ENCODE results near the gene KDM4C.

Gene KDM4C

GRCh38 chr9:6996061-6996854 lies 238.5 kb downstream of the KDM4C start:
- H2AK5ac ChIP-seq (ENCODE audit: low read length) = no peak overlapping the region
- no peak overlapping the region for H3K4me2 ChIP-seq (ENCODE audit: low read length)
- H2BK15ac ChIP-seq (replicated peaks; ENCODE audit: low read depth) = no peak overlapping the region
- no peaks in the 10 kb centered on the region for H3K36me3 ChIP-seq (ENCODE audit: control insufficient read depth, insufficient read depth, low read length)
- no peaks in the 10 kb centered on the region for H3K79me2 ChIP-seq (ENCODE audit: control insufficient read depth, insufficient read depth, low read length)
- no peak overlapping the region for H4K8ac ChIP-seq (ENCODE audit: low read depth, low read length)
- no peak for DNase-seq
- H2BK5ac ChIP-seq (ENCODE audit: low read length) = no peak overlapping the region
- H4K5ac ChIP-seq (ENCODE audit: low read length) = no peak overlapping the region
- no peak overlapping the region for H3K9ac ChIP-seq (ENCODE audit: low read length)
- no peak overlapping the region for H3K23ac ChIP-seq (ENCODE audit: low read length)
- no peaks in the 10 kb centered on the region for H3K4me1 ChIP-seq (ENCODE audit: control insufficient read depth, low read depth, low read length)
- no peaks in the 10 kb centered on the region for H3K79me1 ChIP-seq (ENCODE audit: low read length)
- no peak overlapping the region for H3K27ac ChIP-seq (ENCODE audit: low read depth, low read length)
- H2BK120ac ChIP-seq (ENCODE audit: low read depth, low read length) = no peak overlapping the region
- no peaks in the 10 kb centered on the region for H3K27me3 ChIP-seq (ENCODE audit: insufficient read depth, low read length, poor library complexity)
- H3K56ac ChIP-seq (ENCODE audit: low read length) = no peak overlapping the region
- H3K18ac ChIP-seq (ENCODE audit: low read length) = no peak overlapping the region
- WGBS (ENCODE audit: extremely low coverage, insufficient coverage, low lambda C conversion rate) = no CpG with 5 or more reads among the region's 7 CpGs
- H3K4me3 ChIP-seq (ENCODE audit: low read length) = no peak overlapping the region
- no peak overlapping the region for H3K4ac ChIP-seq (ENCODE audit: low read depth, low read length)

- no peaks in the 10 kb centered on the region for H3K36me3 ChIP-seq (ENCODE audit: control insufficient read depth, insufficient read depth, low read length)
- DNase-seq = no peak
- no CpG with 5 or more reads among the region's 1 CpG for WGBS (ENCODE audit: extremely low coverage, insufficient coverage, low lambda C conversion rate)
- H3K79me1 ChIP-seq (ENCODE audit: low read length) = no peaks in the 10 kb centered on the region
- no peak overlapping the region for H4K5ac ChIP-seq (ENCODE audit: low read length)
- H2BK15ac ChIP-seq (replicated peaks; ENCODE audit: low read depth) = no peak overlapping the region
- H2BK120ac ChIP-seq (ENCODE audit: low read depth, low read length) = no peak overlapping the region
- H3K4me3 ChIP-seq (ENCODE audit: low read length) = no peak overlapping the region
- H4K8ac ChIP-seq (ENCODE audit: low read depth, low read length) = no peak overlapping the region
- no peaks in the 10 kb centered on the region for H3K79me2 ChIP-seq (ENCODE audit: control insufficient read depth, insufficient read depth, low read length)
- no peak overlapping the region for H3K9ac ChIP-seq (ENCODE audit: low read length)
- H3K4me1 ChIP-seq (ENCODE audit: control insufficient read depth, low read depth, low read length) = no peaks in the 10 kb centered on the region
- no peak overlapping the region for H2AK5ac ChIP-seq (ENCODE audit: low read length)
- no peak overlapping the region for H3K4ac ChIP-seq (ENCODE audit: low read depth, low read length)
- H3K27me3 ChIP-seq (ENCODE audit: insufficient read depth, low read length, poor library complexity) = no peaks in the 10 kb centered on the region
- no peak overlapping the region for H3K4me2 ChIP-seq (ENCODE audit: low read length)
- H3K23ac ChIP-seq (ENCODE audit: low read length) = no peak overlapping the region
- H3K27ac ChIP-seq (ENCODE audit: low read depth, low read length) = no peak overlapping the region
- no peak overlapping the region for H3K56ac ChIP-seq (ENCODE audit: low read length)
- no peak overlapping the region for H2BK5ac ChIP-seq (ENCODE audit: low read length)
- H3K18ac ChIP-seq (ENCODE audit: low read length) = no peak overlapping the region
These were observed 239.6 kb downstream of the KDM4C start for GRCh38 chr9:6997330-6997729.

- Histone ChIP-seq H3K56ac (ENCODE audit: low read length) (no peak overlapping the region), H3K79me2 (ENCODE audit: control insufficient read depth, insufficient read depth, low read length) (no peaks in the 10 kb centered on the region), H4K8ac (ENCODE audit: low read depth, low read length) (no peak overlapping the region), H3K4me3 (ENCODE audit: low read length) (no peak overlapping the region), H3K27ac (ENCODE audit: low read depth, low read length) (no peak overlapping the region), H2AK5ac (ENCODE audit: low read length) (no peak overlapping the region), H2BK15ac (replicated peaks; ENCODE audit: low read depth) (no peak overlapping the region), H3K9ac (ENCODE audit: low read length) (no peak overlapping the region), H3K23ac (ENCODE audit: low read length) (no peak overlapping the region), H4K5ac (ENCODE audit: low read length) (no peak overlapping the region), H3K4me1 (ENCODE audit: control insufficient read depth, low read depth, low read length) (no peaks in the 10 kb centered on the region), H3K36me3 (ENCODE audit: control insufficient read depth, insufficient read depth, low read length) (no peaks in the 10 kb centered on the region), H3K79me1 (ENCODE audit: low read length) (no peaks in the 10 kb centered on the region), H3K27me3 (ENCODE audit: insufficient read depth, low read length, poor library complexity) (no peaks in the 10 kb centered on the region), H3K4ac (ENCODE audit: low read depth, low read length) (no peak overlapping the region), H2BK5ac (ENCODE audit: low read length) (no peak overlapping the region), H3K4me2 (ENCODE audit: low read length) (no peak overlapping the region), H2BK120ac (ENCODE audit: low read depth, low read length) (no peak overlapping the region), H3K18ac (ENCODE audit: low read length) (no peak overlapping the region)
- no CpG with 5 or more reads among the region's 2 CpGs for WGBS (ENCODE audit: extremely low coverage, insufficient coverage, low lambda C conversion rate)
- no peak for DNase-seq
These were observed 242.0 kb downstream of the KDM4C start for GRCh38 chr9:6999794-7000193.

- no peak overlapping the region for H3K27ac ChIP-seq (ENCODE audit: low read depth, low read length)
- no CpG with 5 or more reads among the region's 1 CpG for WGBS (ENCODE audit: extremely low coverage, insufficient coverage, low lambda C conversion rate)
- DNase-seq = no peak
These were observed 243.8 kb downstream of the KDM4C start for GRCh38 chr9:7001571-7001970.

GRCh38 chr9:7003861-7004260 lies 246.1 kb downstream of the KDM4C start:
- H3K36me3 ChIP-seq (ENCODE audit: control insufficient read depth, insufficient read depth, low read length) = no peaks in the 10 kb centered on the region
- no peaks in the 10 kb centered on the region for H3K27me3 ChIP-seq (ENCODE audit: insufficient read depth, low read length, poor library complexity)
- H3K18ac ChIP-seq (ENCODE audit: low read length) = no peak overlapping the region
- H3K79me2 ChIP-seq (ENCODE audit: control insufficient read depth, insufficient read depth, low read length) = no peaks in the 10 kb centered on the region
- no peaks in the 10 kb centered on the region for H3K79me1 ChIP-seq (ENCODE audit: low read length)
- H4K8ac ChIP-seq (ENCODE audit: low read depth, low read length) = no peak overlapping the region
- no CpG with 5 or more reads among the region's 2 CpGs for WGBS (ENCODE audit: extremely low coverage, insufficient coverage, low lambda C conversion rate)
- no peak overlapping the region for H3K4me3 ChIP-seq (ENCODE audit: low read length)
- no peak overlapping the region for H2AK5ac ChIP-seq (ENCODE audit: low read length)
- no peak overlapping the region for H3K56ac ChIP-seq (ENCODE audit: low read length)
- no peak for DNase-seq
- H3K27ac ChIP-seq (ENCODE audit: low read depth, low read length) = no peak overlapping the region
- H3K23ac ChIP-seq (ENCODE audit: low read length) = no peak overlapping the region
- H2BK120ac ChIP-seq (ENCODE audit: low read depth, low read length) = no peak overlapping the region
- no peak overlapping the region for H2BK15ac ChIP-seq (replicated peaks; ENCODE audit: low read depth)
- H4K5ac ChIP-seq (ENCODE audit: low read length) = no peak overlapping the region
- no peaks in the 10 kb centered on the region for H3K4me1 ChIP-seq (ENCODE audit: control insufficient read depth, low read depth, low read length)
- H3K9ac ChIP-seq (ENCODE audit: low read length) = no peak overlapping the region
- H3K4me2 ChIP-seq (ENCODE audit: low read length) = no peak overlapping the region
- no peak overlapping the region for H2BK5ac ChIP-seq (ENCODE audit: low read length)
- no peak overlapping the region for H3K4ac ChIP-seq (ENCODE audit: low read depth, low read length)

More at GRCh38 chr9:7001571-7001970, 243.8 kb downstream of the KDM4C start:
- no peak overlapping the region for H3K4me3 ChIP-seq (ENCODE audit: low read length)
- H3K4me2 ChIP-seq (ENCODE audit: low read length) = no peak overlapping the region
- H2AK5ac ChIP-seq (ENCODE audit: low read length) = no peak overlapping the region
- no peak overlapping the region for H3K4ac ChIP-seq (ENCODE audit: low read depth, low read length)
- no peak overlapping the region for H4K5ac ChIP-seq (ENCODE audit: low read length)
- no peak overlapping the region for H2BK5ac ChIP-seq (ENCODE audit: low read length)
- H2BK120ac ChIP-seq (ENCODE audit: low read depth, low read length) = no peak overlapping the region
- no peaks in the 10 kb centered on the region for H3K27me3 ChIP-seq (ENCODE audit: insufficient read depth, low read length, poor library complexity)
- H3K36me3 ChIP-seq (ENCODE audit: control insufficient read depth, insufficient read depth, low read length) = no peaks in the 10 kb centered on the region
- no peaks in the 10 kb centered on the region for H3K4me1 ChIP-seq (ENCODE audit: control insufficient read depth, low read depth, low read length)
- H3K18ac ChIP-seq (ENCODE audit: low read length) = no peak overlapping the region
- H2BK15ac ChIP-seq (replicated peaks; ENCODE audit: low read depth) = no peak overlapping the region
- no peak overlapping the region for H3K56ac ChIP-seq (ENCODE audit: low read length)
- H3K79me2 ChIP-seq (ENCODE audit: control insufficient read depth, insufficient read depth, low read length) = no peaks in the 10 kb centered on the region
- H3K9ac ChIP-seq (ENCODE audit: low read length) = no peak overlapping the region
- H4K8ac ChIP-seq (ENCODE audit: low read depth, low read length) = no peak overlapping the region
- no peaks in the 10 kb centered on the region for H3K79me1 ChIP-seq (ENCODE audit: low read length)
- H3K23ac ChIP-seq (ENCODE audit: low read length) = no peak overlapping the region

- Histone ChIP-seq H3K56ac (ENCODE audit: low read length) (no peak overlapping the region), H3K79me1 (ENCODE audit: low read length) (no peaks in the 10 kb centered on the region), H2AK5ac (ENCODE audit: low read length) (no peak overlapping the region), H2BK15ac (replicated peaks; ENCODE audit: low read depth) (no peak overlapping the region), H2BK5ac (ENCODE audit: low read length) (no peak overlapping the region), H3K4me3 (ENCODE audit: low read length) (no peak overlapping the region), H4K5ac (ENCODE audit: low read length) (no peak overlapping the region), H3K23ac (ENCODE audit: low read length) (no peak overlapping the region), H3K27ac (ENCODE audit: low read depth, low read length) (no peak overlapping the region), H3K4ac (ENCODE audit: low read depth, low read length) (no peak overlapping the region), H3K18ac (ENCODE audit: low read length) (no peak overlapping the region), H3K4me2 (ENCODE audit: low read length) (no peak overlapping the region), H2BK120ac (ENCODE audit: low read depth, low read length) (no peak overlapping the region), H3K27me3 (ENCODE audit: insufficient read depth, low read length, poor library complexity) (no peaks in the 10 kb centered on the region), H3K4me1 (ENCODE audit: control insufficient read depth, low read depth, low read length) (no peaks in the 10 kb centered on the region), H3K79me2 (ENCODE audit: control insufficient read depth, insufficient read depth, low read length) (no peaks in the 10 kb centered on the region), H4K8ac (ENCODE audit: low read depth, low read length) (no peak overlapping the region), H3K36me3 (ENCODE audit: control insufficient read depth, insufficient read depth, low read length) (no peaks in the 10 kb centered on the region), H3K9ac (ENCODE audit: low read length) (no peak overlapping the region)
- DNase-seq = no peak
- no CpG with 5 or more reads among the region's 2 CpGs for WGBS (ENCODE audit: extremely low coverage, insufficient coverage, low lambda C conversion rate)
These were observed 248.6 kb downstream of the KDM4C start for GRCh38 chr9:7006417-7006816.

Data from mesendoderm (in vitro differentiated cells).